ENCODE data around the gene DNAJA2. TPM values are rescaled to one million over a fixed set of nuclear protein-coding genes. Genes with fewer than 3 reads are reported as not detected.

DNAJA2 gene
- total RNA-seq, 4 donors from 2014 or later: 65.7 to 97.0 (median 72.0) TPM

- Histone ChIP-seq H3K27me3 (no peaks in the 10 kb centered on the region), H3K9me3 (no peaks in the 10 kb centered on the region), H3K4me3 (no peak overlapping the region), H3K36me3 (peaks cover 0 to 67% of the 10 kb centered on the region in 2 donors), H3K27ac (no peak overlapping the region), H3K4me1 (peaks cover 0 to 8% (median 2%) of the 10 kb centered on the region in 3 donors)
- no peak for ATAC-seq
- 87 to 94% methylated on average over 3 to 5 of the region's 13 CpGs for WGBS, 2 donors (ENCODE audit: low coverage in 1 of 2)
- TF ChIP-seq POLR2A (IDR thresholded peaks at IDR 0.05) (no peak), CTCF (IDR thresholded peaks at IDR 0.05) (no peak), EP300 (IDR thresholded peaks at IDR 0.05) (no peak), POLR2AphosphoS5 (IDR thresholded peaks at IDR 0.05) (no peak)
These were observed 46.8 kb downstream of the DNAJA2 start for GRCh38 chr16:46926470-46927225.

- Histone ChIP-seq H3K36me3 (peaks cover 0 to 67% of the 10 kb centered on the region in 2 donors), H3K27me3 (no peaks in the 10 kb centered on the region), H3K9me3 (no peaks in the 10 kb centered on the region), H3K27ac (no peak overlapping the region), H3K4me3 (no peak overlapping the region), H3K4me1 (peaks cover 0 to 1% (median 0%) of the 10 kb centered on the region in 3 donors)
- TF ChIP-seq POLR2AphosphoS5 (IDR thresholded peaks at IDR 0.05): no peak
- TF ChIP-seq POLR2A (IDR thresholded peaks at IDR 0.05): no peak
- no peak for TF ChIP-seq EP300 (IDR thresholded peaks at IDR 0.05)
- no peak for TF ChIP-seq CTCF (IDR thresholded peaks at IDR 0.05)
- WGBS, 2 donors (ENCODE audit: low coverage in 1 of 2): 75 to 80% methylated on average over 1 of the region's 6 CpGs
- no peak for ATAC-seq
These were observed 49.1 kb downstream of the DNAJA2 start for GRCh38 chr16:46924402-46924801.

GRCh38 chr16:46923513-46924295 lies 49.8 kb downstream of the DNAJA2 start:
- no peaks in the 10 kb centered on the region for H3K9me3 ChIP-seq
- peak; percentile 21 for ATAC-seq
- no peak overlapping the region for H3K4me3 ChIP-seq
- TF ChIP-seq POLR2A (IDR thresholded peaks at IDR 0.05) (no peak), CTCF (IDR thresholded peaks at IDR 0.05) (no peak), POLR2AphosphoS5 (IDR thresholded peaks at IDR 0.05) (no peak), EP300 (IDR thresholded peaks at IDR 0.05) (no peak)
- peaks cover 0 to 67% of the 10 kb centered on the region in 2 donors for H3K36me3 ChIP-seq
- H3K4me1 ChIP-seq: no peaks in the 10 kb centered on the region
- no peak overlapping the region for H3K27ac ChIP-seq
- H3K27me3 ChIP-seq: no peaks in the 10 kb centered on the region
- WGBS, 2 donors (ENCODE audit: low coverage in 1 of 2): 73% methylated on average over 4 of the region's 19 CpGs; no CpG with 5 or more reads in 1 of the 2 donors

- TF ChIP-seq POLR2A (IDR thresholded peaks at IDR 0.05) (no peak), EP300 (IDR thresholded peaks at IDR 0.05) (no peak), POLR2AphosphoS5 (IDR thresholded peaks at IDR 0.05) (no peak), CTCF (IDR thresholded peaks at IDR 0.05) (no peak)
- no peak overlapping the region for H3K4me3 ChIP-seq
- no peak overlapping the region for H3K27ac ChIP-seq
These were observed 51.2 kb downstream of the DNAJA2 start for GRCh38 chr16:46922239-46922638.

More at GRCh38 chr16:46922239-46922638, 51.2 kb downstream of the DNAJA2 start:
- no peaks in the 10 kb centered on the region for H3K27me3 ChIP-seq
- H3K4me1 ChIP-seq: no peaks in the 10 kb centered on the region
- WGBS, 2 donors (ENCODE audit: low coverage in 1 of 2): no CpG with 5 or more reads among the region's 10 CpGs
- ATAC-seq: no peak
- peaks cover 0 to 63% of the 10 kb centered on the region in 2 donors for H3K36me3 ChIP-seq
- no peaks in the 10 kb centered on the region for H3K9me3 ChIP-seq
